Panc1 (cell line): ENCODE measurements around the gene HYAL1. TPM values are rescaled to one million over a fixed set of nuclear protein-coding genes. Genes with fewer than 3 reads are reported as not detected.

Experiments used
- ATAC-seq: fragments of 200-7000 bp; cut with Tn5 transposase; 2 replicates; pipeline ENCODE4 v1.9.1; 2020; ENCODE audit warnings: mild to moderate bottlenecking, moderate library complexity
- BruUV-seq: library from RNA; stranded (reverse); fragments of 400-500 nt; replicated peaks from 2 replicates; lab custom pipeline; 2021; lab: Mats Ljungman, UMichigan
- CTCF ChIA-PET: fragments of 300-600 bp; sonication (Branson Sonifier 250); formaldehyde crosslinking; loops from one replicate; lab custom pipeline; 2022; ENCODE audit warnings: antibody characterized with exemption; lab: Charles Lee
- POLR2A ChIA-PET: fragments of 300-600 bp; sonication (Branson Sonifier 250); formaldehyde crosslinking; loops from one replicate; lab custom pipeline; 2022; ENCODE audit warnings: antibody characterized with exemption; lab: Charles Lee
- DNase-seq: peaks from one replicate; pipeline ENCODE4 v3.0.0-alpha.2; 2010; ENCODE audit warnings: low read depth, low spot score
- H3K27ac ChIP-seq: 2 replicates; pipeline ENCODE4 v1.5.1; 2011; ENCODE audit warnings: mild to moderate bottlenecking, low read length, inconsistent platforms
- H3K27me3 ChIP-seq: fragments of 200-500 bp; sonication (Bioruptor generic); 2 replicates; pipeline ENCODE4 v1.6.0; 2014; ENCODE audit warnings: low read length, inconsistent platforms; ENCODE audit not compliant: control insufficient read depth, insufficient read depth
- H3K36me3 ChIP-seq: fragments of 200-500 bp; sonication (Bioruptor generic); 2 replicates; pipeline ENCODE4 v1.5.1; 2014; ENCODE audit warnings: inconsistent platforms, mild to moderate bottlenecking, low read length, moderate library complexity; ENCODE audit not compliant: control insufficient read depth, insufficient read depth
- H3K4me1 ChIP-seq: 2 replicates; pipeline ENCODE4 v1.5.1; 2011; ENCODE audit warnings: inconsistent platforms, mild to moderate bottlenecking, low read length, moderate library complexity; ENCODE audit not compliant: control insufficient read depth, insufficient read depth
- H3K4me3 ChIP-seq, 2 experiments: 2 replicates each; pipeline ENCODE4 v1.5.1; 2011 to 2012; ENCODE audit warnings: low read depth in 2 of 2, low read length in 2 of 2, mild to moderate bottlenecking in 2 of 2, inconsistent platforms in 1 of 2, moderate library complexity in 1 of 2
- H3K9me3 ChIP-seq: fragments of 200-500 bp; sonication (Bioruptor generic); 2 replicates; pipeline ENCODE4 v1.5.1; 2014; ENCODE audit warnings: low read depth, mild to moderate bottlenecking, inconsistent platforms, low read length, moderate library complexity; ENCODE audit not compliant: control insufficient read depth, insufficient read depth
- CTCF ChIP-seq: fragments of 450-650 bp; IDR thresholded peaks from 2 replicates; pipeline ENCODE4 v1.5.1; 2017; ENCODE audit warnings: mild to moderate bottlenecking
- POLR2AphosphoS5 ChIP-seq: IDR thresholded peaks from 2 replicates; pipeline ENCODE4 v1.6.1; 2012; ENCODE audit warnings: mild to moderate bottlenecking, low read depth, low read length, moderate library complexity
- REST ChIP-seq, 2 experiments: IDR thresholded peaks; 2 replicates each; pipeline ENCODE4 v1.6.1; 2011 to 2012; ENCODE audit warnings: low read depth in 2 of 2, control low read depth in 1 of 2, low read length in 1 of 2, mild to moderate bottlenecking in 1 of 2, moderate library complexity in 1 of 2; ENCODE audit not compliant: insufficient read depth in 1 of 2
- SIN3A ChIP-seq: IDR thresholded peaks from 2 replicates; pipeline ENCODE4 v1.6.1; 2012; ENCODE audit warnings: low read depth, mild to moderate bottlenecking, low read length, moderate library complexity, borderline replicate concordance; ENCODE audit not compliant: insufficient read depth
- TCF7L2 ChIP-seq: IDR thresholded peaks from 2 replicates; pipeline ENCODE4 v1.6.1; 2011; ENCODE audit warnings: mild to moderate bottlenecking, low read depth, low read length, inconsistent platforms
- in situ Hi-C: cut with HindIII; loops from 2 replicates; pipeline ENCODE4 v1.10.0; 2016; ENCODE audit warnings: low sequenced_read_pairs, low pct_unique_long_range_greater_than_20kb
- intact Hi-C: fragments of 100-400 bp; cut with micrococcal nuclease; formaldehyde crosslinking; loops from one replicate; pipeline ENCODE4 v1.10.0; 2022; ENCODE audit not compliant: unreplicated experiment
- total RNA-seq: library from RNA; stranded (reverse); gene quantifications from one replicate; pipeline ENCODE4 v1.2.1, GENCODE V29; 2021; ENCODE audit not compliant: unreplicated experiment

The HYAL1 gene
- total RNA-seq, 1 experiment from 2014 or later = 0.18 TPM

GRCh38 chr3:50299929-50300680 is 3.3 kb downstream of the HYAL1 start:
- H3K4me3 ChIP-seq = peak overlapping the region; percentile 63 to 65
- ATAC-seq (no peak), DNase-seq (no peak)
- intact Hi-C loops (no loop called here), in situ Hi-C loops (no loop called here)
- H3K4me1 ChIP-seq = peaks cover 4% of the 10 kb centered on the region
- TF ChIP-seq REST (IDR thresholded peaks at IDR 0.05; ENCODE audit: insufficient read depth in 1 of 2, low read depth in 2 of 2, low read length in 1 of 2) = no peak
- TF ChIP-seq TCF7L2 = no peak
- TF ChIP-seq SIN3A = no peak
- no peak for TF ChIP-seq POLR2AphosphoS5
- TF ChIP-seq CTCF = no peak
- ChIA-PET CTCF (interaction anchor here (0.6 to 0.7 kb wide), 3 partner anchors 25 to 1202 kb away, joined by 4 to 6 read pairs (median 4); no protein-coding TSS in a partner anchor), POLR2A (interaction anchor here (0.6 kb wide), 2 partner anchors 63 to 370 kb away, joined by 6 to 10 read pairs; no protein-coding TSS in a partner anchor)
- no peaks in the 10 kb centered on the region for H3K9me3 ChIP-seq
- no peaks in the 10 kb centered on the region for H3K27me3 ChIP-seq
- BruUV-seq = TSS peak; percentile 80
- H3K36me3 ChIP-seq = no peaks in the 10 kb centered on the region
- H3K27ac ChIP-seq = peak overlapping the region; percentile 79

GRCh38 chr3:50299638-50299928 is 3.8 kb downstream of the HYAL1 start:
- Histone ChIP-seq H3K27me3 (no peaks in the 10 kb centered on the region), H3K9me3 (no peaks in the 10 kb centered on the region), H3K36me3 (no peaks in the 10 kb centered on the region), H3K27ac (peak overlapping the region; percentile 79), H3K4me3 (peak overlapping the region; percentile 63 to 65), H3K4me1 (peaks cover 4% of the 10 kb centered on the region)
- intact Hi-C loops (no loop called here), in situ Hi-C loops (no loop called here)
- DNase-seq = no peak
- no peak for TF ChIP-seq SIN3A
- TF ChIP-seq CTCF = no peak
- no peak for ATAC-seq
- CTCF ChIA-PET = interaction anchor here (0.6 to 0.7 kb wide), 3 partner anchors 25 to 1203 kb away, joined by 4 to 6 read pairs (median 4); no protein-coding TSS in a partner anchor
- POLR2A ChIA-PET = interaction anchor here (0.6 to 0.7 kb wide), 3 partner anchors 15 to 370 kb away, joined by 3 to 10 read pairs (median 6); no protein-coding TSS in a partner anchor
- BruUV-seq = no TSS peak
